ENCODE results near the gene SLC27A1. TPM values are rescaled to one million over a fixed set of nuclear protein-coding genes. Genes with fewer than 3 reads are reported as not detected.

Gene SLC27A1
- total RNA-seq, 1 donor from 2014 or later, result 22.1 TPM

DNA sequence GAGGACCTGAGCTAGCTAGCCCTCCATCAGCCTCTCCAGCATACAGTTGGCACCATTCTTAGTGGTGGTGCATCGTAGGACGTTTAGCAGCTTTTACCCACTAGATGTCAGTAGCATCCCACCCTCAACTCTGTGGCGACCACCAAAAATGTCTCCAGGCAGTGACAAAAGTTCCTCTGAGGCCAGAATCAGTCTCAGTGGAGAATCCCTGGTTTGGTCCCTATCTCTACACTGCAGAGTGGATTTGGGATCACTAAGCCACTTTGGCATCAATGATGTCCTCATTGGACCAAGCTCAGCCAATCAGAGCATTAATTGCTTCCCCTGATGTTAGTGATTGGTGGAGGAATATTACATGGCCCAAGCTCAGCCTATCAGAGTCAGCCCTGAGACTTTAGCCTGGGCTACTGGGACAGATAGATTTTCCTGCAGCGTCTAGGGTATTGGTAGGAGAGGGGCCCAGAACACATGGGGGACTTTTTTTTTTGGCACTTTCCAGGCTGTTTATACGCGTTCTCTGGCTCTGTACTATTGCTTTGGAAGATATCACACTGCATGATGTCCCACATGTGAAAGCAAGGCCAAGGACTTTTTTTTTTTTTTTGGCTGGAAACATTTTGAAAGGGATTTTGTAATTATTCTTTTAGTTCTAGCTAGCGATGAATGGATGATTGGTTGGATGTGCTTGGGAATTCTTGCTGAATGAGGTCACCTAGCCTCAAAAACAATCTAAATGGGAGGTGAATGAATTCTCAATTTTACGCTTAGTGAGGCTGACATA is 28.9 kb upstream of the SLC27A1 start:
- intact Hi-C loops (cut with DNase I), result no loop called here
- H3K27me3 ChIP-seq, result no peaks in the 10 kb centered on the region
- H3K9me3 ChIP-seq, result no peaks in the 10 kb centered on the region
- H3K4me1 ChIP-seq, result no peaks in the 10 kb centered on the region
- no peaks in the 10 kb centered on the region for H3K36me3 ChIP-seq
- no peak overlapping the region for H3K27ac ChIP-seq
- TF ChIP-seq, protein P1, sequence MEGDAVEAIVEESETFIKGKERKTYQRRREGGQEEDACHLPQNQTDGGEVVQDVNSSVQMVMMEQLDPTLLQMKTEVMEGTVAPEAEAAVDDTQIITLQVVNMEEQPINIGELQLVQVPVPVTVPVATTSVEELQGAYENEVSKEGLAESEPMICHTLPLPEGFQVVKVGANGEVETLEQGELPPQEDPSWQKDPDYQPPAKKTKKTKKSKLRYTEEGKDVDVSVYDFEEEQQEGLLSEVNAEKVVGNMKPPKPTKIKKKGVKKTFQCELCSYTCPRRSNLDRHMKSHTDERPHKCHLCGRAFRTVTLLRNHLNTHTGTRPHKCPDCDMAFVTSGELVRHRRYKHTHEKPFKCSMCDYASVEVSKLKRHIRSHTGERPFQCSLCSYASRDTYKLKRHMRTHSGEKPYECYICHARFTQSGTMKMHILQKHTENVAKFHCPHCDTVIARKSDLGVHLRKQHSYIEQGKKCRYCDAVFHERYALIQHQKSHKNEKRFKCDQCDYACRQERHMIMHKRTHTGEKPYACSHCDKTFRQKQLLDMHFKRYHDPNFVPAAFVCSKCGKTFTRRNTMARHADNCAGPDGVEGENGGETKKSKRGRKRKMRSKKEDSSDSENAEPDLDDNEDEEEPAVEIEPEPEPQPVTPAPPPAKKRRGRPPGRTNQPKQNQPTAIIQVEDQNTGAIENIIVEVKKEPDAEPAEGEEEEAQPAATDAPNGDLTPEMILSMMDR (IDR thresholded peaks at IDR 0.05), result no peak
- TF ChIP-seq POLR2A (IDR thresholded peaks at IDR 0.05), result no peak
- peak in 1 of 2 donors; percentile 22 for TF ChIP-seq POLR2AphosphoS5 (IDR thresholded peaks at IDR 0.05; ENCODE audit: insufficient read depth in 1 of 2, low read depth in 1 of 2)
- no peak overlapping the region for H3K4me3 ChIP-seq
- DNase-seq (ENCODE audit: extremely low spot score in 2 of 2), result no peak

DNA sequence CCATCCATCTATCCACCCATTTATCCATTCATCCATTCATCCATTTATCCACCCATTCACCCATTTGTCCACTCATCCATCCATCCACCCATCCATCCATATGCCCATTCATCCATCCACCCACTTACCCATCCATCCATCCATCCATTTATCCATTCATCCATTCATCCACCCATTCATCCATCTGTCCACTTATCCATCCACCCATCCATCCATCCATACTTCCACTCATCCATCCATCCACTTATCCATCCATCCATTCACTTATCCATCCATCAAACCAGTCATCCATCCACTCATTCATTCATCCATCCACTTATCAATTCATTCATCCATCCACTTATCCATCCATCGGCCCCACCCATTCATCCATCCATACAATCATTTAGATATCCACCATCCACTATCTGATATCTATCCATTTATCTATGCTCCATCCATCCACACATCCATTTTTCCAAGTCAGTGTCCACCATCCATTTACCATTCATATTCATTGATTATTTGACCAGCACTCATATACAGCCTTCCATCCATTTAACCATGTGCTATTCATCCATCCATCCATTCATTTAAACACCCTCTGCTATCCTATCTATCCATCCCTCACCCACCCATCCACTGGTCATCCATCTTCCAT is 24.7 kb upstream of the SLC27A1 start:
- no peaks in the 10 kb centered on the region for H3K27me3 ChIP-seq
- intact Hi-C loops (cut with DNase I), result no loop called here
- no peak overlapping the region for H3K27ac ChIP-seq
- H3K4me1 ChIP-seq, result peaks cover 8% of the 10 kb centered on the region
- no peaks in the 10 kb centered on the region for H3K36me3 ChIP-seq
- H3K9me3 ChIP-seq, result no peaks in the 10 kb centered on the region
- no peak overlapping the region for H3K4me3 ChIP-seq
- DNase-seq (ENCODE audit: extremely low spot score in 2 of 2), result no peak
- TF ChIP-seq, protein P1 (IDR thresholded peaks at IDR 0.05), result no peak
- TF ChIP-seq POLR2A (IDR thresholded peaks at IDR 0.05) (no peak), POLR2AphosphoS5 (IDR thresholded peaks at IDR 0.05; ENCODE audit: insufficient read depth in 1 of 2, low read depth in 1 of 2) (no peak)

- Histone ChIP-seq H3K27ac (no peak overlapping the region), H3K4me1 (peaks cover 12% of the 10 kb centered on the region), H3K9me3 (no peaks in the 10 kb centered on the region), H3K27me3 (no peaks in the 10 kb centered on the region), H3K4me3 (peak overlapping the region; percentile 46 to 59), H3K36me3 (no peaks in the 10 kb centered on the region)
- DNase-seq (ENCODE audit: extremely low spot score in 2 of 2), result no peak
- intact Hi-C loops (cut with DNase I), result no loop called here
- TF ChIP-seq, protein P1 (IDR thresholded peaks at IDR 0.05), result no peak
- TF ChIP-seq POLR2A (IDR thresholded peaks at IDR 0.05) (no peak), POLR2AphosphoS5 (IDR thresholded peaks at IDR 0.05; ENCODE audit: insufficient read depth in 1 of 2, low read depth in 1 of 2) (no peak)
Measured at GRCh38 chr19:17447704-17448130, 22.6 kb upstream of the SLC27A1 start.

- no peak within 1 kb of the TSS for H3K27ac ChIP-seq
- H3K27me3 ChIP-seq, result no peaks in the 10 kb centered on the region
- peak within 1 kb of the TSS; percentile 46 to 59 for H3K4me3 ChIP-seq
- DNase-seq (ENCODE audit: extremely low spot score in 2 of 2), result no peak
- H3K36me3 ChIP-seq, result no peaks in the 10 kb centered on the region
- peaks cover 12% of the 10 kb centered on the region for H3K4me1 ChIP-seq
- intact Hi-C loops (cut with DNase I), result no loop called here
- no peaks in the 10 kb centered on the region for H3K9me3 ChIP-seq
- TF ChIP-seq POLR2A (IDR thresholded peaks at IDR 0.05) (no peak), POLR2AphosphoS5 (IDR thresholded peaks at IDR 0.05; ENCODE audit: insufficient read depth in 1 of 2, low read depth in 1 of 2) (peak in 1 of 2 donors; percentile 6)
- TF ChIP-seq, protein P1 (IDR thresholded peaks at IDR 0.05), result peak in 1 of 3 experiments; percentile 15
Measured at GRCh38 chr19:17448131-17448967, 22.0 kb upstream of the SLC27A1 start, which contains the start of gene TMEM221. Gene TMEM221 (minus strand): TSS chr19:17448668. CDS start chr19:17448462, 206 bp downstream.

Measured in vagina (tissue), 2 donors.